ENCODE results near the gene AKAP8L. TPM values are rescaled to one million over a fixed set of nuclear protein-coding genes. Genes with fewer than 3 reads are reported as not detected.
"Not testable (repeated sequence)": the region's sequence is repeated elsewhere in the genome, so short reads cannot be mapped to it uniquely, and the experiment has no call there.

The AKAP8L gene
- total RNA-seq, 4 donors from 2014 or later: 112 to 329 (median 172) TPM

- H3K9me3 ChIP-seq: no peaks in the 10 kb centered on the region
- TF ChIP-seq POLR2AphosphoS5 (IDR thresholded peaks at IDR 0.05) (no peak), POLR2A (IDR thresholded peaks at IDR 0.05) (no peak), CTCF (IDR thresholded peaks at IDR 0.05) (no peak), EP300 (IDR thresholded peaks at IDR 0.05; ENCODE audit: low read depth) (no peak)
- H3K27me3 ChIP-seq: no peaks in the 10 kb centered on the region
- no peak for DNase-seq
- H3K4me3 ChIP-seq: no peak overlapping the region
- H3K27ac ChIP-seq: peak overlapping the region in 1 of 4 donors; percentile 4
- H3K36me3 ChIP-seq: peaks cover 0 to 13% (median 0%) of the 10 kb centered on the region in 4 donors
- WGBS, 2 donors (ENCODE audit: low coverage in 1 of 2): 74 to 83% methylated on average over 3 to 4 of the region's 4 CpGs
- in situ Hi-C loops (cut with MboI; ENCODE audit: low pct_ligation_motif_present in 1 of 4, low pct_unique_long_range_greater_than_20kb in 1 of 4, low sequenced_read_pairs in 3 of 4): loop anchor here in 1 of 4 donors (10.0 kb wide), 1 partner anchor 142 kb away; no protein-coding TSS in a partner anchor
- intact Hi-C loops (cut with DNase I; ENCODE audit: low total_unique reads): no loop called here
- H3K4me1 ChIP-seq: peaks cover 19 to 68% (median 29%) of the 10 kb centered on the region in 4 donors
Measured at GRCh38 chr19:15412832-15413231, 6.0 kb downstream of the AKAP8L start.

DNA sequence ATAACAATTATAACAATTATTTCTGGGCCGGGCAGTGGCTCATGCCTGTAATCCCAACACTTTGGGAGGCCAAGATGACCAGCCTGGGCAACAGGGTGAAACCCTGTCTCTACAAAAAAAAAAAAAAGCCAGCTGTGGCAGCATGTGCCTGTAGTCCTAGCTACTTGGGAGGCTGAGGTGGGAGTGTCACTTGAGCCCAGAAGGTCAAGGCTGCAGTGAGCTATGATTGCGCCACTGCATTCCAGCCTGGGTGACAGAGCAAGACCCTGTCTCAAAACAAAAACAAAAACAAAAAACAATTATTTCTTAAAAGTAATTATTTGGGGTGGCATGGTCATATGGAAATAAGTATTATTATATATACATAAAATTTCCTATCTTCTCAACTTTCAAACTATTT is 7.4 kb downstream of the AKAP8L start:
- H3K4me3 ChIP-seq; H3K27me3 ChIP-seq; DNase-seq; H3K27ac ChIP-seq; intact Hi-C loops (cut with DNase I; ENCODE audit: low total_unique reads); H3K9me3 ChIP-seq: not testable (repeated sequence)
- H3K36me3 ChIP-seq: peaks cover 0 to 14% (median 0%) of the 10 kb centered on the region in 4 donors
- peaks cover 7 to 65% (median 17%) of the 10 kb centered on the region in 4 donors for H3K4me1 ChIP-seq
- in situ Hi-C loops (cut with MboI; ENCODE audit: low pct_ligation_motif_present in 1 of 4, low pct_unique_long_range_greater_than_20kb in 1 of 4, low sequenced_read_pairs in 3 of 4): loop anchor here in 1 of 4 donors (10.0 kb wide), 1 partner anchor 143 kb away; no protein-coding TSS in a partner anchor
- 69 to 82% methylated on average over 2 of the region's 2 CpGs for WGBS, 2 donors (ENCODE audit: low coverage in 1 of 2)

- intact Hi-C loops (cut with DNase I; ENCODE audit: low total_unique reads): no loop called here
- Histone ChIP-seq H3K9me3 (no peaks in the 10 kb centered on the region), H3K4me1 (peaks cover 8 to 54% (median 17%) of the 10 kb centered on the region in 4 donors), H3K27ac (peak overlapping the region; percentile 57 to 79 (median 61)), H3K27me3 (no peaks in the 10 kb centered on the region), H3K36me3 (peaks cover 0 to 19% (median 7%) of the 10 kb centered on the region in 4 donors), H3K4me3 (no peak overlapping the region)
- in situ Hi-C loops (cut with MboI; ENCODE audit: low pct_ligation_motif_present in 1 of 4, low pct_unique_long_range_greater_than_20kb in 1 of 4, low sequenced_read_pairs in 3 of 4): no loop called here
- no peak for TF ChIP-seq POLR2AphosphoS5 (IDR thresholded peaks at IDR 0.05)
- TF ChIP-seq POLR2A (IDR thresholded peaks at IDR 0.05): no peak
- no peak for TF ChIP-seq CTCF (IDR thresholded peaks at IDR 0.05)
- WGBS, 2 donors (ENCODE audit: low coverage in 1 of 2): 61% methylated on average over 3 of the region's 3 CpGs; no CpG with 5 or more reads in 1 of the 2 donors
- no peak for DNase-seq
Measured at GRCh38 chr19:15404780-15405211, 14.0 kb downstream of the AKAP8L start.

DNA sequence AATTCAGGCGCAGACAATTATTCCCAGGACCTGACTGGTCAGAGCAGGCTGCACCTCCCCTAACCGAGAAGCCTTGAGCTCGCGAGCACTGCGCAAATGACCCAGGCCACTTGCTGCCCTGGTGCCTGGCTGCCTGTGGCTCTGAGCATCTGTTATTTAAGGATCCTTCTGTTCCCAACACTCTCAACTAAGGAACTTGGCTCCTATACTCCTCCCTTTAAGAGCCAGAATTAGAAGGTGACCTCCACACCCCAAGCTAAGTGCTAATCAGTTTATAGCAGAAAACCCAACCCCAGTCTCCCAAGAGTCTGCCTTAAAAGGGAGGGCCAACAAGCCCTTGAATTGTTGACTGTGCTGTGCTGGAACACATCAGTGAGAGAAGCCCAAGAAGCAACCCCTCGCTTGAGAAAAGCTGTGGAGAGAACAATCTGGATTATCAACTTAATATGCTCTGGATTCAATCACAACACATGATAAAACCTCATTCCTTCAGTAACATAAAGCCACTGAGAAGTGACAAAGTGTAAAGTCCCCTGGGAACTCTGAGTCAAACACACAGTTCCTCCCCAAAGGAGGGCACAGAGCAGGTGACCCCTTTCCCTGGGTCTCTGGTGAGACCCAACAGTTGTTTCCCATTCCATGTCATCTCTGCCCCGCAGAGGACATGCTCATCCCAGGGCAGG is 14.6 kb downstream of the AKAP8L start:
- DNase-seq: no peak
- no peaks in the 10 kb centered on the region for H3K9me3 ChIP-seq
- no peak overlapping the region for H3K4me3 ChIP-seq
- H3K4me1 ChIP-seq: peaks cover 8 to 54% (median 17%) of the 10 kb centered on the region in 4 donors
- in situ Hi-C loops (cut with MboI; ENCODE audit: low pct_ligation_motif_present in 1 of 4, low pct_unique_long_range_greater_than_20kb in 1 of 4, low sequenced_read_pairs in 3 of 4): no loop called here
- peak overlapping the region; percentile 57 to 79 (median 61) for H3K27ac ChIP-seq
- TF ChIP-seq EP300 (IDR thresholded peaks at IDR 0.05; ENCODE audit: low read depth) (no peak), POLR2AphosphoS5 (IDR thresholded peaks at IDR 0.05) (peak in 1 of 3 donors; percentile 24), CTCF (IDR thresholded peaks at IDR 0.05) (no peak)
- 74% methylated on average over 7 of the region's 7 CpGs; no CpG with 5 or more reads in 1 of the 2 donors for WGBS, 2 donors (ENCODE audit: low coverage in 1 of 2)
- intact Hi-C loops (cut with DNase I; ENCODE audit: low total_unique reads): no loop called here
- peaks cover 0 to 24% (median 9%) of the 10 kb centered on the region in 4 donors for H3K36me3 ChIP-seq
- no peaks in the 10 kb centered on the region for H3K27me3 ChIP-seq

Data from transverse colon (tissue), 4 donors.